Measurements from ENCODE around the gene HES2.
"Not testable (repeated sequence)": the region's sequence is repeated elsewhere in the genome, so short reads cannot be mapped to it uniquely, and the experiment has no call there.

HES2 gene

DNA sequence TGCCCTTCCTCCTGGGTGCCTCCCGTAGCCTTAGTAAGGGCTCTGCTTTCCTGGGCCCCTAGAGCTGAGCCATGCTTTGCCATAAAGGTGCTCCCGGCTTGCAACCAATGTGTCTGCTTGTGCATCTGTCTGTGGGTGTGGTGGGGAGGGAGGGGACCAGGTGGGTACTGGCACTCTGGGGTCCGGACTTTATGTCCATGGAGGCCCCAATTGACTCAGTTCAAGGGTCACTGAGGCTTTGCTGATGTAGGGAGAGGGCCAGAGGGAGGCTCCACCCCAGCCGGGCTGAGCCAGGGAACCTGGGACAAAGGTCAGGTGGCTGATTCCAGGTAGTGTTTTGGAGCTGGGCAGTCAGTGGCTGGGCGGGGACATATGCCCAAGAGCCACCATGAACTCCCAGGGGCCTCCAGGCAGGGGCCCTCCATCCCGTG, 31.2 kb upstream of the HES2 start:
- Histone ChIP-seq H3K27ac (no peak overlapping the region), H3K4me3 (no peak overlapping the region)
- DNase-seq (ENCODE audit: low spot score): no peak
- no peak for TF ChIP-seq CTCF (IDR thresholded peaks at IDR 0.05)

DNA sequence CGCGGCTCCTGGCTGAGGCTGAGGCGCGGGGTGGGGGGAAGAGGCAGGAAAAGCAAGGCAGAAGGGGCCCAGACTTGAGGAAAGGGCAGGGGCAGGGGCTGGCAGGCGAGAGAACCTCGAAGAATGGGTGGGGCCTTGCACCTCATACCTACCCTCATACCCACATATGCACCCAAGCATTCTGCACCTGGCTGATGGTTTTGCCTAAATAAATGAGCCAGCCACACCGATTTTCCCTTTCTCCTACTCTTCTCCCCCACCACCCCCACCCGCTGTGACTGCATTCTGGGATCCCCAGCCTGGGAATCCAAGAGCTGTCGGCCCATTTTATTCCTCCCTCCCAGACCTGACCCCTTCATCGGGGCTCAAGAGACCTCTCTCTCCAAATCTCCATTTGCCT, 30.8 kb upstream of the HES2 start:
- not testable (repeated sequence) for DNase-seq (ENCODE audit: low spot score); H3K27ac ChIP-seq; H3K4me3 ChIP-seq

DNA sequence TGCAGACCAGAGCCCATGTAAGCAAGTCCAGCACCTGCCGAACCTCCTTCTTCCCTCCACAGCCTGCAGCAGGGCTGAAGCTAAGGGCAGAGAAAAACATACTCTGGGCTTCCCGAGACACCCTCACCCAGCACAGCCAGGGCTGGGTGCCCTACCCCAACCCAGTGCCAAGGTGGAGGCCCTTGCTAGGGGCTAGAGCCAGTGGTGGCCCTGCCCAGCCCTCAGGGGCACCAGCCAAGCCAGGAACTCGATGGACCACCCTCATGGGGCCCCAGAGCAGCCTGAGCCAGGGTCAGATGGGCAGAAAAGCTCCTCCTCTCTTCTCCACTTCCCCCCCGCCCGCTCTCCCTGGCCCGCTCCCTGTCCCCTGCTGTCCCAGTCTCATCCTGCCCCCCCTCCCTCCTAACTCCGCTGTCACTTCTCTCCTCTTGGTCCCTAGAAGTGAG, 30.3 kb upstream of the HES2 start:
- H3K4me3 ChIP-seq: no peak overlapping the region
- no peak overlapping the region for H3K27ac ChIP-seq
- TF ChIP-seq CTCF (IDR thresholded peaks at IDR 0.05): no peak
- no peak for DNase-seq (ENCODE audit: low spot score)

- no peak overlapping the region for H3K27ac ChIP-seq
- no peak for DNase-seq (ENCODE audit: low spot score)
- H3K4me3 ChIP-seq: peak overlapping the region; percentile 66
- no peak for TF ChIP-seq CTCF (IDR thresholded peaks at IDR 0.05)
Measured at GRCh38 chr1:6448749-6449631, 29.3 kb upstream of the HES2 start.

GRCh38 chr1:6447818-6448748, 28.4 kb upstream of the HES2 start:
- Histone ChIP-seq H3K27ac (no peak overlapping the region), H3K4me3 (peak overlapping the region; percentile 66)
- no peak for TF ChIP-seq CTCF (IDR thresholded peaks at IDR 0.05)
- DNase-seq (ENCODE audit: low spot score): no peak

GRCh38 chr1:6447016-6447817, 27.5 kb upstream of the HES2 start:
- H3K27ac ChIP-seq: no peak overlapping the region
- no peak for DNase-seq (ENCODE audit: low spot score)
- H3K4me3 ChIP-seq: peak overlapping the region; percentile 44
- TF ChIP-seq CTCF (IDR thresholded peaks at IDR 0.05): no peak

- TF ChIP-seq CTCF (IDR thresholded peaks at IDR 0.05): no peak
- Histone ChIP-seq H3K4me3 (no peak overlapping the region), H3K27ac (no peak overlapping the region)
- DNase-seq (ENCODE audit: low spot score): no peak
Measured at GRCh38 chr1:6446665-6447015, 26.9 kb upstream of the HES2 start.

DNA sequence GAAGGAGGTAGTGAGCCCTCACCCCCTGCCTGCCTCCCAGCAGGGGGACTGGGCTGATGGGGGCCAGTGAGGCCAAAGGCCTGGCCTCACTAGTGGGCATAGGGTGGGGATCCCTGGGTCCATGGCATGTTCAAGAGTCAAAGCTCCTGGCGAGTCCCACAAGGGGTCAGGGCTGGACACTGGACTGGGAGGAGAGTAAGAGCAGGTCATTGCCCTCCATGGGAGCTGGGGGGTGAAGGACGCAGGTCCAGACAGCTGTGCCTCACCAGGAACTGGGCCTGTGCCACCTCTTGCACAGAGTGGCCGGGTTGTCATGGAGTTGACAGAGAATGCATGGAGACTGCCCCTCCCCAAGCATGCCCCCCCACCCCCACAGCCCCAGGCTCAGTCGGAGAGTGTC, 26.2 kb upstream of the HES2 start:
- not testable (repeated sequence) for H3K4me3 ChIP-seq; DNase-seq (ENCODE audit: low spot score); H3K27ac ChIP-seq
